Smooth muscle cell (in vitro differentiated cells): Measurements from ENCODE around the gene NDRG4. TPM values are rescaled to one million over a fixed set of nuclear protein-coding genes. Genes with fewer than 3 reads are reported as not detected.

ENCODE experiments used
- DNase-seq: peaks from one replicate; lab custom pipeline; 2025; ENCODE audit not compliant: unreplicated experiment; lab: John Stamatoyannopoulos, UW
- H2AFZ ChIP-seq: fragments of 200-600 bp; sonication (generic); 2 replicates; pipeline ENCODE4 v1.6.0; 2016; ENCODE audit warnings: antibody characterized with exemption, low read depth, mild to moderate bottlenecking
- H3F3A ChIP-seq: fragments of 200-600 bp; sonication (generic); 2 replicates; pipeline ENCODE4 v1.6.0; 2017; ENCODE audit warnings: antibody characterized with exemption, low read depth
- H3K27ac ChIP-seq: fragments of 200-600 bp; sonication (generic); 2 replicates; pipeline ENCODE4 v1.5.1; 2016; ENCODE audit warnings: low read depth, mild to moderate bottlenecking
- H3K27me3 ChIP-seq: fragments of 200-600 bp; sonication (generic); 2 replicates; pipeline ENCODE4 v1.6.1; 2016; ENCODE audit warnings: low read depth, mild to moderate bottlenecking
- H3K36me3 ChIP-seq: fragments of 200-600 bp; sonication (generic); 2 replicates; pipeline ENCODE4 v1.5.1; 2016; ENCODE audit warnings: low read depth
- H3K4me1 ChIP-seq: fragments of 200-600 bp; sonication (generic); 2 replicates; pipeline ENCODE4 v1.5.1; 2016; ENCODE audit warnings: low read depth
- H3K4me2 ChIP-seq: fragments of 200-600 bp; sonication (generic); 2 replicates; pipeline ENCODE4 v1.6.0; 2016; ENCODE audit warnings: mild to moderate bottlenecking
- H3K4me3 ChIP-seq: fragments of 200-600 bp; sonication (generic); 2 replicates; pipeline ENCODE4 v1.5.1; 2016; ENCODE audit warnings: mild to moderate bottlenecking
- H3K79me2 ChIP-seq: fragments of 200-600 bp; sonication (generic); 2 replicates; pipeline ENCODE4 v1.6.0; 2016; ENCODE audit warnings: low read depth, mild to moderate bottlenecking
- H3K9ac ChIP-seq: fragments of 200-600 bp; sonication (generic); 2 replicates; pipeline ENCODE4 v1.6.0; 2016; ENCODE audit warnings: low read depth
- H3K9me3 ChIP-seq: fragments of 200-600 bp; sonication (generic); replicated peaks from 2 replicates; pipeline ENCODE4 v1.5.1; 2016; ENCODE audit warnings: low read depth
- H4K20me1 ChIP-seq: fragments of 200-600 bp; sonication (generic); 2 replicates; pipeline ENCODE4 v1.6.0; 2016; ENCODE audit warnings: low read depth
- WGBS: methylation state at CpG from one replicate; pipeline ENCODE4 v1.1.7; 2016; ENCODE audit warnings: low lambda C conversion rate; 5-methylcytosine and 5-hydroxymethylcytosine counted together
- polyA plus RNA-seq: library from polyadenylated mRNA; unstranded; fragments of >200 nt; fragmentation: Nextera tagmentation; extraction: Ambion mirVana; gene quantifications from 2 replicates; pipeline ENCODE4 v1.2.1, GENCODE V29; 2016
- total RNA-seq: library from RNA; depleted of rRNA; stranded (reverse); fragments of >200 nt; gene quantifications from 2 replicates; pipeline ENCODE4 v1.2.3, GENCODE V29; 2014
- TF ChIP-seq, protein P1 (sequence below): fragments of 200-600 bp; sonication (generic); IDR thresholded peaks from 2 replicates; pipeline ENCODE4 v1.5.1; 2017; ENCODE audit warnings: borderline replicate concordance, mild to moderate bottlenecking, antibody characterized with exemption; ENCODE audit not compliant: insufficient read depth, poor library complexity, severe bottlenecking

NDRG4 gene
- total and polyA plus RNA-seq, 2 experiments from 2014 or later: 9.9 to 23.0 TPM

DNA sequence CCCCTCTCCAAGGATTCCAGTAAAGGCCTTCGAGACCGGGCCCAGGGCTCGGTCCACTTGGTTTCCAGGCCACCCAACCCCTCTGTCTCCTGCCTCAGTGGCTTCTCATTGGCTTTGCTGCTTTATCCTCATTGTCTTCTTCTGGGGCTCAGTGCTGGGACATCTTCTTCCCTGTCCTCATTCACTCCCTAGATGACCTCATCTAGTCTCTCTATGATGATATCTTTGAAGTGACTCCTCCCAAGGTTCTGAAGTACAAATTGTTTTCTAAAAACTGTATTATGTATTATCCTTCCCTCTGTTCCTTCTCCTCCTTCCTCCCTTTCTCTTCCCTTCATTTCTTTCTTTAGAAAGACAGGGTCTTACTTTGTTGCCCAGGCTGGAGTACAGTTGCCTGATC, 27.1 kb upstream of the NDRG4 start:
- Histone ChIP-seq H3K9ac (no peak overlapping the region), H3K4me1 (no peaks in the 10 kb centered on the region), H3K4me2 (no peak overlapping the region), H3K27ac (no peak overlapping the region), H3K4me3 (no peak overlapping the region), H3K36me3 (no peaks in the 10 kb centered on the region), H3F3A (no peaks in the 10 kb centered on the region), H3K9me3 (no peaks in the 10 kb centered on the region), H3K27me3 (peaks cover 37% of the 10 kb centered on the region), H4K20me1 (no peaks in the 10 kb centered on the region), H3K79me2 (no peaks in the 10 kb centered on the region), H2AFZ (no peak overlapping the region)
- TF ChIP-seq, protein P1, sequence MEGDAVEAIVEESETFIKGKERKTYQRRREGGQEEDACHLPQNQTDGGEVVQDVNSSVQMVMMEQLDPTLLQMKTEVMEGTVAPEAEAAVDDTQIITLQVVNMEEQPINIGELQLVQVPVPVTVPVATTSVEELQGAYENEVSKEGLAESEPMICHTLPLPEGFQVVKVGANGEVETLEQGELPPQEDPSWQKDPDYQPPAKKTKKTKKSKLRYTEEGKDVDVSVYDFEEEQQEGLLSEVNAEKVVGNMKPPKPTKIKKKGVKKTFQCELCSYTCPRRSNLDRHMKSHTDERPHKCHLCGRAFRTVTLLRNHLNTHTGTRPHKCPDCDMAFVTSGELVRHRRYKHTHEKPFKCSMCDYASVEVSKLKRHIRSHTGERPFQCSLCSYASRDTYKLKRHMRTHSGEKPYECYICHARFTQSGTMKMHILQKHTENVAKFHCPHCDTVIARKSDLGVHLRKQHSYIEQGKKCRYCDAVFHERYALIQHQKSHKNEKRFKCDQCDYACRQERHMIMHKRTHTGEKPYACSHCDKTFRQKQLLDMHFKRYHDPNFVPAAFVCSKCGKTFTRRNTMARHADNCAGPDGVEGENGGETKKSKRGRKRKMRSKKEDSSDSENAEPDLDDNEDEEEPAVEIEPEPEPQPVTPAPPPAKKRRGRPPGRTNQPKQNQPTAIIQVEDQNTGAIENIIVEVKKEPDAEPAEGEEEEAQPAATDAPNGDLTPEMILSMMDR: no peak
- DNase-seq: no peak
- 100% methylated on average over 3 of the region's 3 CpGs for WGBS

DNA sequence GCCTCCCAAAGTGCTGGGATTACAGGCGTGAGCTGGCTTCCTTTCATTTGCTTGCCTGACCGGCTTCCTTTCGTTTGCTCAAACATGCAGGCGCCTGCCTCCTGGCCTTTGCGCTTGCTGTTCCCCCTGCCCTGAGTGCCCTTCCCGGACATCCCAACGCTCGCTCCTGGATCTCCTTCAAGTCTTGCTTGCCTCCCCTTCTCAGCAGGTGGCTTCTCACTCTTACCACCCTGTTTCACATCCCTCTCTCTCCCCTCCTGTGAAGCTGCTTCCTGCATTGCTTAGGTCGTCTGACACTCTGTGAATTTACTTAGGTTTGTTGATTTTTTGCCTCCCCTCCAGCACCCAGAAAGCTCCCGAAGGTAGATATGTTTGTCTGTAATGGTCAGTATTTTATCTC, 25.6 kb upstream of the NDRG4 start:
- WGBS: 82% methylated on average over 10 of the region's 10 CpGs
- Histone ChIP-seq H3K4me3 (no peak overlapping the region), H3K79me2 (no peaks in the 10 kb centered on the region), H3K27ac (no peak overlapping the region), H3K36me3 (no peaks in the 10 kb centered on the region), H3K4me2 (no peak overlapping the region), H3K4me1 (no peaks in the 10 kb centered on the region), H3K9ac (no peak overlapping the region), H4K20me1 (no peaks in the 10 kb centered on the region), H3F3A (no peaks in the 10 kb centered on the region), H2AFZ (no peak overlapping the region), H3K9me3 (no peaks in the 10 kb centered on the region), H3K27me3 (peaks cover 24% of the 10 kb centered on the region)
- TF ChIP-seq, protein P1: no peak
- no peak for DNase-seq

DNA sequence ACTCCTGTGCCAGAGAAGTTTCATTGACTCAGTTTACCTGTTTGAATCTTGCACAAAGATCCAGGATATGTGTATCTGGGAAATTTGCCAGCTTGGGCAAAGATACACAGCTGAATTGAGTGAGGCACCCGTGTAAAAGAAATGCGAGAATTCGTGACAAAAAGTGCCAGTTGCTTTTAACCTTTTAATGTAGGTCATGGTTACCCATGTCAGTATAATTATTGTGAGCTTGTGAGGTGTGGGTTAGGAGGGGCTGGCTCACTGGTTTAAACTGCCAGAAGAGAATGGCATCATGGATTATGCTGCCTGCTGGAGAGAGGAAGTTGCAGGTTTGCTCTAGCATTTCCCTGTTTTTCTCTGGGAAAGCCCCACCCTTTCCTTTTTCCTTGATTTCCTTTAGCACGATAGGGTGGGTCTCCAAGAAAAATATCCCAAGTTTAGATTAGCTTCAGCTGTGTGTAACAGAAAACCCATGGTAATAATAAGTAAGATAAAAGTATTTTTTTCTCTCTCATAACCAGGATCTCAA, 24.8 kb upstream of the NDRG4 start:
- Histone ChIP-seq H3K9ac (no peak overlapping the region), H3K27ac (no peak overlapping the region), H3K36me3 (no peaks in the 10 kb centered on the region), H4K20me1 (no peaks in the 10 kb centered on the region), H3F3A (no peaks in the 10 kb centered on the region), H3K9me3 (no peaks in the 10 kb centered on the region), H2AFZ (no peak overlapping the region), H3K4me3 (no peak overlapping the region), H3K4me1 (no peaks in the 10 kb centered on the region), H3K79me2 (no peaks in the 10 kb centered on the region), H3K27me3 (peaks cover 15% of the 10 kb centered on the region), H3K4me2 (no peak overlapping the region)
- TF ChIP-seq, protein P1: no peak
- DNase-seq: no peak
- 86% methylated on average over 4 of the region's 4 CpGs for WGBS

DNA sequence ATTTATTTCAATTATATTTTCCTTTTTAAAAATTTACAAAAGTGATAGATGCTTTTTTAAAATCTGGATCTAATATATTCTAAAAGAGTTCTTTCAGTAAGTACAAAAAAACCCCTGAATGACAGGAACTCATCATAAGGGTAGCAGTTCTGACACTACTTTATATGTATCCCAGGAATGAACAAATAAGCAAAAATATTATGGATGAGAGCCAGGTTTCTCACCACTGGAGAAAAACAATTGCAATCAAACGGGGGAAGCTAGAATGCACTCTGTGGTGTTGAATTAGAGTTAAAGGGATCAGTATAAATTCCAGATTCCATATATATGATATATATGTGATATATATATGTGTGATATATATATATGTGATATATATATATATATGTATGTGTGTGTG, 23.2 kb upstream of the NDRG4 start:
- TF ChIP-seq, protein P1: no peak
- H3K9me3 ChIP-seq: no peaks in the 10 kb centered on the region
- no peaks in the 10 kb centered on the region for H3K79me2 ChIP-seq
- H3K9ac ChIP-seq: no peak overlapping the region
- H3K4me3 ChIP-seq: no peak overlapping the region
- WGBS: 94% methylated on average over 1 of the region's 1 CpG
- no peak overlapping the region for H2AFZ ChIP-seq
- H3K27ac ChIP-seq: no peak overlapping the region
- H3F3A ChIP-seq: no peaks in the 10 kb centered on the region
- DNase-seq: no peak
- H3K27me3 ChIP-seq: peaks cover 11% of the 10 kb centered on the region
- H3K4me1 ChIP-seq: no peaks in the 10 kb centered on the region
- H4K20me1 ChIP-seq: no peaks in the 10 kb centered on the region
- H3K4me2 ChIP-seq: no peak overlapping the region
- no peaks in the 10 kb centered on the region for H3K36me3 ChIP-seq
